HG03175 (cell line): ENCODE data around the gene GPR39.

ENCODE experiments used
- ATAC-seq: cut with Tn5 transposase; IDR thresholded peaks from one replicate; pipeline ENCODE4 v1.9.1; 2021; ENCODE audit warnings: mild to moderate bottlenecking, moderate library complexity; ENCODE audit not compliant: unreplicated experiment

GPR39 gene

GRCh38 chr2:132441051-132441450 is 24.4 kb downstream of the GPR39 start:
- ATAC-seq, result no peak

- no peak for ATAC-seq
These were observed 25.7 kb downstream of the GPR39 start for GRCh38 chr2:132442278-132442677.

- ATAC-seq, result no peak
These were observed 26.5 kb downstream of the GPR39 start for GRCh38 chr2:132443106-132443505.

GRCh38 chr2:132446444-132446843 is 29.8 kb downstream of the GPR39 start:
- ATAC-seq, result no peak

- ATAC-seq, result no peak
These were observed 31.7 kb downstream of the GPR39 start for GRCh38 chr2:132448331-132448730.

GRCh38 chr2:132448771-132449170 is 32.2 kb downstream of the GPR39 start:
- no peak for ATAC-seq

GRCh38 chr2:132449868-132450267 is 33.3 kb downstream of the GPR39 start:
- ATAC-seq, result no peak

- ATAC-seq, result no peak
These were observed 44.2 kb downstream of the GPR39 start for GRCh38 chr2:132460781-132461180.

- ATAC-seq, result no peak
These were observed 45.6 kb downstream of the GPR39 start for GRCh38 chr2:132462236-132462635.

GRCh38 chr2:132463719-132464118 is 47.1 kb downstream of the GPR39 start:
- ATAC-seq, result no peak

GRCh38 chr2:132465917-132466316 is 49.3 kb downstream of the GPR39 start:
- ATAC-seq, result no peak

- ATAC-seq, result no peak
These were observed 49.9 kb downstream of the GPR39 start for GRCh38 chr2:132466428-132467028.

- ATAC-seq, result no peak
These were observed 52.4 kb downstream of the GPR39 start for GRCh38 chr2:132468821-132469675.

GRCh38 chr2:132470746-132471145 is 54.1 kb downstream of the GPR39 start:
- ATAC-seq, result no peak

- no peak for ATAC-seq
These were observed 56.7 kb downstream of the GPR39 start for GRCh38 chr2:132473174-132473883.

- ATAC-seq, result no peak
These were observed 59.0 kb downstream of the GPR39 start for GRCh38 chr2:132475615-132476014.

- ATAC-seq, result no peak
These were observed 60.8 kb downstream of the GPR39 start for GRCh38 chr2:132477436-132477835.

- ATAC-seq, result no peak
These were observed 61.4 kb downstream of the GPR39 start for GRCh38 chr2:132477962-132478361.

GRCh38 chr2:132478461-132479105 is 62.0 kb downstream of the GPR39 start:
- no peak for ATAC-seq

- no peak for ATAC-seq
These were observed 62.5 kb downstream of the GPR39 start for GRCh38 chr2:132479155-132479554.

- ATAC-seq, result no peak
These were observed 66.2 kb downstream of the GPR39 start for GRCh38 chr2:132482821-132483220.
